ENCODE measurements around the gene CTIF.
"Not testable (repeated sequence)": the region's sequence is repeated elsewhere in the genome, so short reads cannot be mapped to it uniquely, and the experiment has no call there.

The CTIF gene

DNA sequence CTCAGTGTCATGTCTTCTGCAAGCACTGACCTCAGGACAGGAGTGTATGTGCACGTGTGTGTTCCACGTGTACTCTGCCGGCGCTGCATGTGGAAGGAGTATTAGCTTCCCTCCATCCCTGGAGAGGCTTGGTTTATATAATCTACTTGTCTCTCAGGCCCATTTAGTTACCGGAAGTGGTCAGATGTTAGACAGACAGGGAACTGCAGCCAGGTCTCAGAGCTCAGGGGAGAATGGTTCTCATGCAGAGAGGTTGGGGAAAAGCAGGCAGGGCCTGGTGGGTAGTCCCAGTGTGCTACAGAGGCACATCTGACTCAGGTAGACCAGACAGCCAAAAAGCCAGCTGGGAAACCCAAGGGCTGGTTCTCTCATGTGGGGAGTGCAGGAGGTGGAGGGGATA is 167.9 kb downstream of the CTIF start:
- no peak for DNase-seq (ENCODE audit: low read depth in 2 of 2)

- DNase-seq (ENCODE audit: low read depth in 2 of 2), result no peak
Observed at GRCh38 chr18:48707636-48708296, 168.9 kb downstream of the CTIF start.

DNA sequence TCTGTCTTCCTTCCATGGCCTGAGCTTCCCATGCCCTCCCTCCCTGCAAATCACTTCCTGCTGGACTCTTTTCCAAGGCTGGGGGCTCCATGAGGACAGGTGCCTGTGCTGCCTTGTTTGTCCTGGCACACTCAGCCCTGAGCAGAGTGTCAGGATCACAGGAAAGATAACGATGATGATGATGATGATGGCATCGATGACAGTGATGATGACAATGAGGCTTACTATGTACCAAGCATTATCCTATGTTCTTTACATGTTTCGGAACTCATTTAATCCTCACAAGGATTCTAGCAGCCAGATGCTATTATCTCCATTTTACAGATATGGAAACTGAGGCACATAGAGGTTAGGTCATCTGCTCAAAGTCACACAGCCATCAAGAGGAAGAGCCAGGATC is 170.0 kb downstream of the CTIF start:
- DNase-seq (ENCODE audit: low read depth in 2 of 2), result no peak

GRCh38 chr18:48709371-48710062 is 170.7 kb downstream of the CTIF start:
- DNase-seq (ENCODE audit: low read depth in 2 of 2), result no peak

DNA sequence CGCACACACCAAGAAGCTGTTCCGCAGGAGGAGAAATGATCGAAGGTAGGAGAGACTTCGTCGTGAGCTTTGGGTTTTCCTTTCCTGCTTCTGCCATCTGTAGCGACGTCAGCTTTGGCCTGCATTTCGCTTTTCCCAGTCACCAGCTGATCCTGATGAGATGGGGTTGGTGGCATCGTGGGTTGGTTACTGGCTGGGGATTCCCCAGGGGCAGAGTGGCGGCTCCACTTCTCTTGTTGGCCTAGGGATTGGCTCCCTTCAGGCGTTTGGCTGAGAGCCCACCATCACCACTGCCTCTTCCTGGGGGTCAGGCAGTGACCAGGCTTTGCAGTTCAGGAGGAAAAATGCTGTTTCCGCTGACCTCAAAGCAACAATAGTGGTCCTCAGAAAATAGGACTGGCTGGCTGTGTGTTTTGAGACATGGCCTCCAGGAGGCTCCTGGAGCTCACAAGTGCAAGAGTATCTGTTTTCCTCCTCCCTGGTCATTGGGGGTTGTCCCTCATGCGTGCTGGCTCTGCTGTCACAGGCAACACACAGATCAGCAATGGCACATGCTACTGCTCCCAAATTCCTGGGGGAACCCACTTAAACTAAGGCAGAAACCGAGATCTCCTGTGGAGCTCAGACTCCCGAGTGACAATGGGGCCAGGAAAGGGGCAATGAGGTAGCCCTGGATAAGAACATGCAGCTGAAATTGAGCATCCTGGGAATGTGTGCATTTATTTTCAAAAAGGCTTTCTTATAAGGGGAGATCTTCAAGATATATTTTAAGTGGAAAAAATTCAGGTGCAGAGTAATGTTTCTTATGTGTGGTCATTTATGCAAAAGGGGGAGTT is 173.0 kb downstream of the CTIF start:
- DNase-seq (ENCODE audit: low read depth in 2 of 2), result no peak

GRCh38 chr18:48713309-48713708 is 174.5 kb downstream of the CTIF start:
- no peak for DNase-seq (ENCODE audit: low read depth in 2 of 2)

- DNase-seq (ENCODE audit: low read depth in 2 of 2), result no peak
Observed at GRCh38 chr18:48714873-48715272, 176.0 kb downstream of the CTIF start.

DNA sequence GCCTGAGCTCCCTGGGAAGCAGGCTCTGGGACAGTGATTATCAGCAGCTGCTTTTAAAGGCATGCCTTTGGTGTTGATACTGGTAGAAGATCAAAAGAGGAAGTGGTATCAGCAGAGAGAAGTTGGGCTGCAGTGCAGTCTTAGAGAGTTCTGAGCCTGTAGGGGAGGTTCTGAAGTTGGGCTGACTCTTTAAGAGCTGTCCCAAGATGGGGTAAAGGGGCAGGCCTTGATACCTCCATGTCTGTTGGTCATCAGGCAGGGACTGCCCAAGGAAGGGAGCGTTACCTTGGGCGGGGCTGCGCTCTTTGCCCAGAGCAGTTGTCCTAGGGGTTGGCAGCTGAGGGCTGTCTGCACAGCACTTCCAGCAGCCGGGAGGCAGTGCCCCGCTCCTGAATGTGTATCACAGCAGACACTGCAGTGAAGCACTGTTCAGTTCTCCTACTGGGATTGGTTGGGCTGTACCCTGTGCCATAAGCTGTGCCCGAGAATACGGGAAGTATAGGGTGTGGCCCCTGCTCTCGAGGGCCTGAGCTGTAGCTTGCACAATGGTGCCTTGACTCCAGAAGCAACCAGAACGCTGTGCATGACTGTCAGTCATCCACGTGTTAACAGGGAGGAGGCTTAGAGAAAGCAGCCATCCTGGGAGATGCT is 177.0 kb downstream of the CTIF start:
- no peak for DNase-seq (ENCODE audit: low read depth in 2 of 2)

- not testable (repeated sequence) for DNase-seq (ENCODE audit: low read depth in 2 of 2)
Observed at GRCh38 chr18:48717227-48717626, 178.4 kb downstream of the CTIF start.

DNA sequence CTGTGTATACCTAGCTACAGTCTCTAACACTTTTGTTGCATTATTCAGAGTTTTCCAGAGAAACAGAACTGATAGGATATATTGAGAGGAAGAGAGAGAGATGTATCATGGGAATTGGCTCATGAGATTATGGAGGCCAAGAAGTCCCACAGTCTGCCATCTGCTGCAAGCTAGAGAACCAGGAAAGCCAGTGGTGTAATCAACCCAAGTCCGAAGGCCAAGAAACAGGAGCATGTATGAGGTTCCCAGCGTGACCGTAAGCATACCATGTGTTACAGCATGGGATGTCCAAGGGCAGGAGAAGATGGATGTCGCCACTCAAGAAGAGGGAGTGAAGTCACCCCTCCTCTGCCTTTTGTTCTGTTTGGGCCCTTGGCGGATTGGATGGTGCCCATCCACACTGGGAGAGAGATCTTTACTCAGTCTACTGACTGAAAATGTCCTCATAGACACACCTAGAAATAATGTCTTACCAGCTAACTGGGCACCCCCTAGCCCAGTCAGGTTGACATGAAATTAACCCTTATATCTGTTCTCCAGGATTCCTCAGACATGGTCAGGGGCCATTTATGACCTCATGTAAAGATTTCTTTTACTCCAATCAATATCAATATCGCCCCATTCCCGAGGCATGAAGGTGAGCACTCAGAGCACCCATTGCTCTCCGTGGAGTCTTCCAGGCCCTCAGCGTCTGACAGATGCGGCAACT is 179.6 kb downstream of the CTIF start:
- no peak for DNase-seq (ENCODE audit: low read depth in 2 of 2)

GRCh38 chr18:48719388-48719787 is 180.6 kb downstream of the CTIF start:
- no peak for DNase-seq (ENCODE audit: low read depth in 2 of 2)

GRCh38 chr18:48719974-48720654 is 181.3 kb downstream of the CTIF start:
- no peak for DNase-seq (ENCODE audit: low read depth in 2 of 2)

- DNase-seq (ENCODE audit: low read depth in 2 of 2), result no peak
Observed at GRCh38 chr18:48720655-48721025, 181.8 kb downstream of the CTIF start.

GRCh38 chr18:48721312-48721711 is 182.5 kb downstream of the CTIF start:
- DNase-seq (ENCODE audit: low read depth in 2 of 2), result no peak

DNA sequence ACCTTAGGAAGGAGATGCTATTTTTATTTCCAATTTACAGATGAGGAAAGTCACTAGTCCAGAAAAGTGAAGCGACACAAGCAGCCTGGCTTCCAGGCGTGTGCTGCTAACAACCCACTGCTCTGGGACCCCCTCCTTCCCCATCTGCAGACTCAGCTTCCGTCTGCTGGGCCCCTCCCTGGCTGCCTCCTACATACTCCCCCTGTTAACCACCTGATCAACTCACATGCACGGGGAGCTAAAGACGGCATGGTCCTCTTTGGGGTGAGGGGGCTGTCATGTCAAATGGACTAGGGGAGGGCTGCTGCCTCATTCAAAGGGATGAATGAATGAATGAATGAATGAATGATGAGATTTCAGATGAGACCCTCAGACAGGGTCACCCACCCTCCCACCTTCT is 184.2 kb downstream of the CTIF start:
- no peak for DNase-seq (ENCODE audit: low read depth in 2 of 2)

GRCh38 chr18:48723837-48724236 is 185.0 kb downstream of the CTIF start:
- no peak for DNase-seq (ENCODE audit: low read depth in 2 of 2)

GRCh38 chr18:48724442-48724841 is 185.6 kb downstream of the CTIF start:
- DNase-seq (ENCODE audit: low read depth in 2 of 2), result no peak

DNA sequence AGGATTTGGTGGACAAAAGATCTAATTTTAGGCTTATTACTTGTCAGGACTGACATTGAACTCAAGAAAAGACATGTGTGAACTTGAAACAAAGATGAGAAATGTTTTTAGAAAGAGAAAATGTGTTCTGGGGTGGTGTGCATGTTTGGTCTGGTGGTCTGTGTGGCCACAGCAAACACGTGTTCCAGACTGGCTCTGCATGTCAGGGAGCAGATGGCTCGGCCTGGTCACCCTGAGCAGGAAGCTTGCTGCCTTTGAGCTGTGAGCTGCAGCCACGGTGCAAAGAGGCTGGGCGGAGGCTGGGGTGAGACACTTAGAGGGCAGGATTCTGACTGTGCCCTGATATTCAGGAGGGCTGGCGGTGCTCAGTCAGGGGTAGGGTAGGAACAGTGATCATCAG is 186.1 kb downstream of the CTIF start:
- no peak for DNase-seq (ENCODE audit: low read depth in 2 of 2)

GRCh38 chr18:48725562-48725961 is 186.7 kb downstream of the CTIF start:
- no peak for DNase-seq (ENCODE audit: low read depth in 2 of 2)

- DNase-seq (ENCODE audit: low read depth in 2 of 2), result no peak
Observed at GRCh38 chr18:48727681-48728080, 188.8 kb downstream of the CTIF start.

GRCh38 chr18:48728204-48728833 is 189.5 kb downstream of the CTIF start:
- DNase-seq (ENCODE audit: low read depth in 2 of 2), result no peak
